HCT116 (cell line): Measurements from ENCODE around the gene REXO5. TPM values are rescaled to one million over a fixed set of nuclear protein-coding genes. Genes with fewer than 3 reads are reported as not detected.

Source experiments
- ATAC-seq: fragments of 200-7000 bp; cut with Tn5 transposase; 2 replicates; pipeline ENCODE4 v1.9.1; 2020; ENCODE audit warnings: mild to moderate bottlenecking, moderate library complexity
- BruUV-seq: library from RNA; stranded (reverse); fragments of 400-500 nt; replicated peaks from 2 replicates; lab custom pipeline; 2021; lab: Mats Ljungman, UMichigan
- CTCF ChIA-PET: fragments of 300-600 bp; sonication (Branson Sonifier 250); formaldehyde crosslinking; loops from one replicate; lab custom pipeline; 2021; ENCODE audit warnings: antibody characterized with exemption; lab: Charles Lee
- POLR2A ChIA-PET: fragments of 300-600, 350-600 bp; sonication (Branson Sonifier 250); formaldehyde crosslinking; loops from one replicate; lab custom pipeline; 2021; ENCODE audit warnings: antibody characterized with exemption; lab: Charles Lee
- RAD21 ChIA-PET, 2 experiments: fragments of 300-600 bp; sonication (Branson Sonifier 250); formaldehyde crosslinking; loops; one replicate each; lab custom pipeline; 2023; ENCODE audit warnings: low total read pairs in 2 of 2; ENCODE audit not compliant: uncharacterized antibody in 2 of 2, unreplicated experiment in 2 of 2, low non-redundant PET in 1 of 2; lab: Charles Lee
- DNase-seq: peaks from one replicate; pipeline ENCODE4 v3.0.0-alpha.2; 2010; ENCODE audit warnings: low read depth, low spot score
- H2AFZ ChIP-seq: fragments of 200-600 bp; shearing (Covaris generic), sonication (generic); 2 replicates; pipeline ENCODE4 v1.6.1; 2017; ENCODE audit warnings: low read depth, mixed run types, mixed read lengths, antibody characterized with exemption, low read length; ENCODE audit not compliant: poor library complexity, severe bottlenecking
- H3K27ac ChIP-seq: 2 replicates; pipeline ENCODE4 v1.5.1; 2012; ENCODE audit warnings: low read depth, low read length
- H3K27me3 ChIP-seq: fragments of 200-600 bp; sonication (generic); 2 replicates; pipeline ENCODE4 v1.6.1; 2016; ENCODE audit warnings: mixed run types, low read length, mixed read lengths; ENCODE audit not compliant: insufficient read depth
- H3K36me3 ChIP-seq, 2 experiments: fragments of 200-500 bp in 1 of 2; fragments of 200-600 bp in 1 of 2; sonication (Bioruptor generic) in 1 of 2; sonication (generic) in 1 of 2; 2 replicates each; pipeline versions ENCODE4 v1.5.1 to v1.6.1; 2014 to 2016; ENCODE audit warnings: low read length in 2 of 2, inconsistent platforms in 1 of 2, mixed read lengths in 1 of 2, mixed run types in 1 of 2; ENCODE audit not compliant: insufficient read depth in 2 of 2, control insufficient read depth in 1 of 2
- H3K4me1 ChIP-seq, 2 experiments: fragments of 200-600 bp in 1 of 2; sonication (generic) in 1 of 2; 2 replicates each; pipeline versions ENCODE4 v1.5.1 to v1.6.1; 2012 to 2017; ENCODE audit warnings: low read length in 2 of 2, inconsistent platforms in 1 of 2, mild to moderate bottlenecking in 1 of 2, mixed read lengths in 1 of 2, mixed run types in 1 of 2, moderate library complexity in 1 of 2; ENCODE audit not compliant: insufficient read depth in 2 of 2, control insufficient read depth in 1 of 2
- H3K4me2 ChIP-seq: fragments of 200-600 bp; sonication (generic); 2 replicates; pipeline ENCODE4 v1.6.1; 2017; ENCODE audit warnings: mixed run types, low read length, mixed read lengths
- H3K4me3 ChIP-seq, 2 experiments: fragments of 200-600 bp in 1 of 2; sonication (generic) in 1 of 2; replicated peaks in 1 of 2; 2 replicates each; pipeline ENCODE4 v1.5.1; 2011 to 2016; ENCODE audit warnings: low read length in 2 of 2, control low read depth in 1 of 2, low read depth in 1 of 2, mild to moderate bottlenecking in 1 of 2, mixed read lengths in 1 of 2, mixed run types in 1 of 2
- H3K79me2 ChIP-seq: fragments of 200-600 bp; sonication (generic); 2 replicates; pipeline ENCODE4 v1.6.1; 2017; ENCODE audit warnings: mild to moderate bottlenecking, mixed run types, low read length, moderate library complexity, mixed read lengths; ENCODE audit not compliant: insufficient read depth
- H3K9ac ChIP-seq: fragments of 200-600 bp; sonication (generic); 2 replicates; pipeline ENCODE4 v1.6.1; 2016; ENCODE audit warnings: low read length, mixed read lengths
- H3K9me2 ChIP-seq: fragments of 200-600 bp; sonication (generic), shearing (Covaris generic); 2 replicates; pipeline ENCODE4 v1.6.1; 2017; ENCODE audit warnings: mixed run types, mild to moderate bottlenecking, moderate library complexity; ENCODE audit not compliant: insufficient read depth
- H3K9me3 ChIP-seq, 2 experiments: fragments of 200-500 bp in 1 of 2; fragments of 200-600 bp in 1 of 2; sonication (Bioruptor generic) in 1 of 2; sonication (generic) in 1 of 2; 2 replicates each; pipeline ENCODE4 v1.6.1; 2014 to 2017; ENCODE audit warnings: low read length in 2 of 2, mixed read lengths in 2 of 2, inconsistent platforms in 1 of 2, low read depth in 1 of 2, mild to moderate bottlenecking in 1 of 2, mixed run types in 1 of 2, moderate library complexity in 1 of 2; ENCODE audit not compliant: control insufficient read depth in 1 of 2, insufficient read depth in 1 of 2
- H4K20me1 ChIP-seq: fragments of 200-600 bp; sonication (generic), shearing (Covaris generic); 2 replicates; pipeline ENCODE4 v1.6.1; 2017; ENCODE audit warnings: mixed run types, mild to moderate bottlenecking, moderate library complexity; ENCODE audit not compliant: insufficient read depth
- CBX3 ChIP-seq: IDR thresholded peaks from 2 replicates; pipeline ENCODE4 v1.6.1; 2012; ENCODE audit warnings: low read depth
- CEBPB ChIP-seq: IDR thresholded peaks from 2 replicates; pipeline ENCODE4 v1.6.1; 2012; ENCODE audit warnings: low read depth
- EZH2phosphoT487 ChIP-seq: fragments of 200-600 bp; IDR thresholded peaks from 2 replicates; pipeline ENCODE4 v1.6.1; 2018; ENCODE audit warnings: antibody characterized with exemption, borderline replicate concordance
- FOSL1 ChIP-seq: IDR thresholded peaks from 2 replicates; pipeline ENCODE4 v1.6.1; 2012; ENCODE audit warnings: low read depth
- JUND ChIP-seq: IDR thresholded peaks from 2 replicates; pipeline ENCODE4 v1.6.1; 2012
- POLR2AphosphoS5 ChIP-seq: IDR thresholded peaks from 2 replicates; pipeline ENCODE4 v1.6.1; 2011; ENCODE audit warnings: mild to moderate bottlenecking, low read depth, low read length, moderate library complexity
- RAD21 ChIP-seq: IDR thresholded peaks from 2 replicates; pipeline ENCODE4 v1.6.1; 2012; ENCODE audit warnings: low read depth, mild to moderate bottlenecking
- SRF ChIP-seq: IDR thresholded peaks from 2 replicates; pipeline ENCODE4 v1.6.1; 2012; ENCODE audit warnings: low read depth
- TCF7L2 ChIP-seq: IDR thresholded peaks from 2 replicates; pipeline ENCODE4 v1.7.0; 2011; ENCODE audit warnings: borderline replicate concordance, inconsistent platforms; ENCODE audit not compliant: insufficient read depth, insufficient read length; ENCODE audit errors: extremely low read depth
- YY1 ChIP-seq: IDR thresholded peaks from 2 replicates; pipeline ENCODE4 v1.6.1; 2011; ENCODE audit warnings: low read length, low read depth, moderate library complexity, mild to moderate bottlenecking; ENCODE audit not compliant: insufficient replicate concordance; ENCODE audit errors: extremely low read depth
- ZFX ChIP-seq: fragments of 450-650 bp; IDR thresholded peaks from 2 replicates; pipeline ENCODE4 v1.6.1; 2017
- ZNF274 ChIP-seq: fragments of 200-500 bp; sonication (Bioruptor generic); IDR thresholded peaks from 2 replicates; pipeline ENCODE4 v1.6.1; 2014; ENCODE audit warnings: mild to moderate bottlenecking, low read depth, low read length, inconsistent platforms
- intact Hi-C: fragments of 100-400 bp; cut with micrococcal nuclease; formaldehyde crosslinking; loops from 2 replicates; pipeline ENCODE4 v1.10.0; 2022
- total RNA-seq: library from RNA; stranded (reverse); gene quantifications from one replicate; pipeline ENCODE4 v1.2.1, GENCODE V29; 2021; ENCODE audit not compliant: unreplicated experiment
- TF ChIP-seq, protein P1 (sequence below), 3 experiments: fragments of 200-600 bp in 1 of 3; sonication (generic) in 1 of 3; IDR thresholded peaks in 2 of 3; conservative IDR thresholded peaks in 1 of 3; 2 replicates each; pipeline ENCODE4 v1.5.1; 2012 to 2017; ENCODE audit warnings: low read depth in 2 of 3, low read length in 2 of 3, antibody characterized with exemption in 1 of 3, borderline replicate concordance in 1 of 3, control low read depth in 1 of 3, mild to moderate bottlenecking in 1 of 3, mixed read lengths in 1 of 3, mixed run types in 1 of 3, moderate library complexity in 1 of 3; ENCODE audit not compliant: insufficient read depth in 1 of 3
- TF ChIP-seq, protein P2 (sequence below): IDR thresholded peaks from 2 replicates; pipeline ENCODE4 v1.6.1; 2012

The REXO5 gene
- total RNA-seq, 1 experiment from 2014 or later, result 10.5 TPM

DNA sequence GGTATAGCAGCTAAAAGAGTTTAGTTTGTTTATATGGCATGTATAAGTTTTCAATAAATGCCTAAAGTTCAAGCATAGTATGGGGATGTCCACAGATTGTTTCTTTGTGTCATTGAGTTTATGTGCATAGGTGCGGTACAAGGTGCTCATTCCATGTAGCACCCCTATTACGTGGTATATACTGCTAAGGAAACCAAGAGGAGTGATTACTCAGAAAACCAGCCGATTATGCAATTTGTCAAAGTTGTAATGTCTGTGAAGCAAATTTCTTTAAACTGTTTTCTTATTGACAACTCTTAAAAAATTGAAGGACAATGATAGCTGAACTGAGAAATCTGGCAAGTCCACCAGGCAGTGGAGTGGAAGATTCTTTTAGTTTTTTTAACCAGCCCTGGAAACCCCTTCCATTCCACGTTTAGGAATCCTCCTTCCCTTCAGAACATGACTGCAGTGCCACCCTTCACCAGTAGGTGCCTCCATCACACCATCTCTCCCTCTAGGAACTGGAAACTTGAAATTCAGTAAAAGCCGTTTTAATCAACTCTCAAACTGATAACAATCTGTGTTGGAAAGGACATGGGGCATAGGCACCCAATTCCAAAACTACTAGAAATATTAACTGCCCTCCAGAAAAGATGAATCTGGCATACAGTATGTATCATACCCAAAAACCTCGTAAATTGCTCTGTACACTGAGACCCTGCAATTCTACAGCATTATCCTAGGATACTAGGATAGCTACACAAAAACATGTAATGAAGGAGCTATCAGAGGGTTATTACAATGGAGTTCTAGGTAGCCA lies 43.5 kb downstream of the REXO5 start:
- no peak overlapping the region for H2AFZ ChIP-seq
- H3K4me3 ChIP-seq, result no peak overlapping the region
- RAD21 ChIA-PET, result interaction anchor here (0.6 to 1.7 kb wide), 4 partner anchors 89 to 339 kb away, joined by 3 to 11 read pairs (median 7); no protein-coding TSS in a partner anchor
- POLR2A ChIA-PET, result interaction anchor here (0.7 to 1.6 kb wide), 4 partner anchors 17 to 451 kb away, joined by 3 to 4 read pairs (median 4); no protein-coding TSS in a partner anchor
- no peak overlapping the region for H3K4me2 ChIP-seq
- H3K9ac ChIP-seq, result no peak overlapping the region
- no peaks in the 10 kb centered on the region for H3K27me3 ChIP-seq
- no TSS peak for BruUV-seq
- no peaks in the 10 kb centered on the region for H3K79me2 ChIP-seq
- intact Hi-C loops, result loop anchor here (1.0 to 5.0 kb wide), 7 partner anchors 53 to 1828 kb away; partner anchors contain the start of genes DCUN1D3, LDAF1 and LYRM1
- H3K36me3 ChIP-seq, result no peaks in the 10 kb centered on the region; a peak in 1 of 4 replicates
- peak; percentile 40 for DNase-seq
- ATAC-seq, result peak; percentile 68
- TF ChIP-seq JUND (no peak), RAD21 (peak; percentile 98), ZFX (no peak), POLR2AphosphoS5 (no peak), FOSL1 (no peak), ZNF274 (no peak), TCF7L2 (no peak), YY1 (no peak), SRF (peak; percentile 27; the same call in 1 of the 2 replicates), CBX3 (0 out of 2 replicates have a peak, but pooled peaks have one; percentile 20), CEBPB (0 out of 2 replicates have a peak, but pooled peaks have one; percentile 34), EZH2phosphoT487 (no peak)
- TF ChIP-seq, protein P1, sequence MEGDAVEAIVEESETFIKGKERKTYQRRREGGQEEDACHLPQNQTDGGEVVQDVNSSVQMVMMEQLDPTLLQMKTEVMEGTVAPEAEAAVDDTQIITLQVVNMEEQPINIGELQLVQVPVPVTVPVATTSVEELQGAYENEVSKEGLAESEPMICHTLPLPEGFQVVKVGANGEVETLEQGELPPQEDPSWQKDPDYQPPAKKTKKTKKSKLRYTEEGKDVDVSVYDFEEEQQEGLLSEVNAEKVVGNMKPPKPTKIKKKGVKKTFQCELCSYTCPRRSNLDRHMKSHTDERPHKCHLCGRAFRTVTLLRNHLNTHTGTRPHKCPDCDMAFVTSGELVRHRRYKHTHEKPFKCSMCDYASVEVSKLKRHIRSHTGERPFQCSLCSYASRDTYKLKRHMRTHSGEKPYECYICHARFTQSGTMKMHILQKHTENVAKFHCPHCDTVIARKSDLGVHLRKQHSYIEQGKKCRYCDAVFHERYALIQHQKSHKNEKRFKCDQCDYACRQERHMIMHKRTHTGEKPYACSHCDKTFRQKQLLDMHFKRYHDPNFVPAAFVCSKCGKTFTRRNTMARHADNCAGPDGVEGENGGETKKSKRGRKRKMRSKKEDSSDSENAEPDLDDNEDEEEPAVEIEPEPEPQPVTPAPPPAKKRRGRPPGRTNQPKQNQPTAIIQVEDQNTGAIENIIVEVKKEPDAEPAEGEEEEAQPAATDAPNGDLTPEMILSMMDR (IDR thresholded peaks at IDR 0.05 in 2 of 3, conservative IDR thresholded peaks at IDR 0.05 in 1 of 3; ENCODE audit: borderline replicate concordance in 1 of 3, insufficient read depth in 1 of 3, low read depth in 2 of 3, low read length in 2 of 3), result peak; percentile 89 to 99 (median 97); a peak in 5 of 6 replicates
- TF ChIP-seq, protein P2, sequence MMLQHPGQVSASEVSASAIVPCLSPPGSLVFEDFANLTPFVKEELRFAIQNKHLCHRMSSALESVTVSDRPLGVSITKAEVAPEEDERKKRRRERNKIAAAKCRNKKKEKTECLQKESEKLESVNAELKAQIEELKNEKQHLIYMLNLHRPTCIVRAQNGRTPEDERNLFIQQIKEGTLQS, result no peak
- CTCF ChIA-PET, result interaction anchor here (0.6 to 3.2 kb wide), 17 partner anchors 16 to 1471 kb away, joined by 3 to 41 read pairs (median 5); partner anchors contain the start of genes ERI2 and REXO5
- peaks cover 19 to 22% of the 10 kb centered on the region in 2 experiments for H3K4me1 ChIP-seq
- no peaks in the 10 kb centered on the region for H3K9me3 ChIP-seq
- no peaks in the 10 kb centered on the region for H4K20me1 ChIP-seq
- H3K9me2 ChIP-seq, result no peaks in the 10 kb centered on the region
- H3K27ac ChIP-seq, result no peak overlapping the region
